ENCODE results near the gene RFTN1.

Gene RFTN1

DNA sequence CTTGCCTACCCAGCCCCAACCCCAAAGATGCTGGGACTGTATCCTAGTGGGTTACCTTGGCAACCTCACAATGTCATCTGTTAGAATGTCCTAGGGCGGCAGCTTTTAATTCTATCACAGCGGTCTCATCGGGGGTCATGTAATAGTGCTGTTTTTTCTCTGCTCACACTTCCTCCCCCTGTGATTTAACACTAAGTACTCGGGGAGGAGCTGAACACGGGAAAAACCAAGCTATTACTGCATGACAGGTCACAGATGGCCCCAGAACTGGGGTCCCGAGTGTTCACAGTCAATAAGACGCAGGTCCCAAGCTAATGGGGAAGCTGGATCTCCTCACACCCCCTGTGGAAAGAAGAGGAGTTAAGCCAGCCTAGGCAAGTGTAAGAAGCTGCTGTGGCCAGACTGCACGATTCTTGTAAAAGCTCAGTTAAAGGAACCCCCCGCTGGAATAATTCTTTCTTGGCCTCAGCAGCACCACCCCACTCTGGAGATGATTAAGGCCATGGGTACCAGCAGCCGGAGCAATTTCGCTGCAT lies 2.5 kb upstream of the RFTN1 start:
- H3K27ac ChIP-seq, result no peak overlapping the region
- TF ChIP-seq, protein P1, sequence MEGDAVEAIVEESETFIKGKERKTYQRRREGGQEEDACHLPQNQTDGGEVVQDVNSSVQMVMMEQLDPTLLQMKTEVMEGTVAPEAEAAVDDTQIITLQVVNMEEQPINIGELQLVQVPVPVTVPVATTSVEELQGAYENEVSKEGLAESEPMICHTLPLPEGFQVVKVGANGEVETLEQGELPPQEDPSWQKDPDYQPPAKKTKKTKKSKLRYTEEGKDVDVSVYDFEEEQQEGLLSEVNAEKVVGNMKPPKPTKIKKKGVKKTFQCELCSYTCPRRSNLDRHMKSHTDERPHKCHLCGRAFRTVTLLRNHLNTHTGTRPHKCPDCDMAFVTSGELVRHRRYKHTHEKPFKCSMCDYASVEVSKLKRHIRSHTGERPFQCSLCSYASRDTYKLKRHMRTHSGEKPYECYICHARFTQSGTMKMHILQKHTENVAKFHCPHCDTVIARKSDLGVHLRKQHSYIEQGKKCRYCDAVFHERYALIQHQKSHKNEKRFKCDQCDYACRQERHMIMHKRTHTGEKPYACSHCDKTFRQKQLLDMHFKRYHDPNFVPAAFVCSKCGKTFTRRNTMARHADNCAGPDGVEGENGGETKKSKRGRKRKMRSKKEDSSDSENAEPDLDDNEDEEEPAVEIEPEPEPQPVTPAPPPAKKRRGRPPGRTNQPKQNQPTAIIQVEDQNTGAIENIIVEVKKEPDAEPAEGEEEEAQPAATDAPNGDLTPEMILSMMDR (conservative IDR thresholded peaks at IDR 0.05), result no peak

DNA sequence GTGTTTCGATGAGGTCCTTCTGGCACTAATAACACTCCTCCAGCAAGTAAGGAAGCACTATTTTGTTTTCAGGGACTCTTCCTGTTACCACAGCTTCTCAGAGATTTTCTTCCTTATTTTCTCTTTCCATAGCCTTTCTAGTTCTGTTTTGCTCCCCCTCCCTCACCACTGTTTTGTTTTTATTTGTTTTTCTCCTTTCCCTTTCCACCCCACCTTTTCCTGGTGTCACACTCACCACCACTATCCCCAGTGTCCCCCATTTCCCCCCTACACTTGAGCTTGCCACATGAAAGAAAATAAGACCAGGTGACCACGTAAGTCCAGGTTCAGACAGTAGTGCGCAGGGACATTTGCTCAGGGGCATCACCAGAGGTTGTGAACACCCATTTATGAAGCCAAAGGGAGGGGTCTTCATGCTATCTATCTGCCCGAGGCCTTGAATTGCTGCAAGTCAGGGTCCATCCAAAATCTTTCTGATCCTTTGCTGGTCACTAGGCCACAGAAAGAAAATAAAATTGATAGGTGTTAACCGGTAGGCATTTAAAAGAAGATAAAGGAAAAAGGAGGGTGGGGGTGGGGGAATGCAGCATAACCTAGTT lies 1.4 kb upstream of the RFTN1 start:
- TF ChIP-seq, protein P1 (conservative IDR thresholded peaks at IDR 0.05), result no peak
- no peak overlapping the region for H3K27ac ChIP-seq

DNA sequence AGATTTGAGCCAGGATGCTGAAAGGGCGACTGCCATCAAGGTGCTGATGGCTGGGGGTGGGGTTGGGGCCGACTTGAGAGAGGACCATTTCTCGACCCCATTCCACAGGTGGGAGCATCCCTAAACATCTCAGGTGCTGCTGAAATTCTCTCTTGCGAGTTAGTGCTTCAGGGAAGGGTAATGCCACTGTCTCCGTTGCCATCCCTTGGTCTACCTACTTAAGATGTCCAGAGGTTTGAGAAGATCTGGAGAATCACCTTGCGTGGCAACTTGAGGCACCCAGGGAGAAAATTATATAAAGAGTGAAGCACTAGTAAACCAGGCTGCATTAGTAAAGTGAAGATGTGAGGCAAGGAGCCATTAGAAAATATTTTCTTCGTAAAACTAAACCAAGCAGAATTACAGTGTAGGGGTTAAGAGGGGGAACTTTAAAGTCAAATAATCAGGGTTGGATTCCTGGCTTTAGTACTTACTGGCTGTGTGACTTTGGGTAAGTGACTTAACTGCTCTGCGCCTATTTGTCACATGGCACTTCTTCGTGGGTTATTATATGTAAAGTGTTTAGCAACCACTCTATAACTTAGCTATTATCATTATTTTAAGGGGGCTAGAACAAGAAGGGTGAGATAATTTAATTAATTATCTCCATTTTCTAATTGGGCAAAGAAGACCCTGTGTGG lies 662 bp upstream of the RFTN1 start:
- no peak overlapping the region for H3K27ac ChIP-seq
- TF ChIP-seq, protein P1 (conservative IDR thresholded peaks at IDR 0.05), result no peak

DNA sequence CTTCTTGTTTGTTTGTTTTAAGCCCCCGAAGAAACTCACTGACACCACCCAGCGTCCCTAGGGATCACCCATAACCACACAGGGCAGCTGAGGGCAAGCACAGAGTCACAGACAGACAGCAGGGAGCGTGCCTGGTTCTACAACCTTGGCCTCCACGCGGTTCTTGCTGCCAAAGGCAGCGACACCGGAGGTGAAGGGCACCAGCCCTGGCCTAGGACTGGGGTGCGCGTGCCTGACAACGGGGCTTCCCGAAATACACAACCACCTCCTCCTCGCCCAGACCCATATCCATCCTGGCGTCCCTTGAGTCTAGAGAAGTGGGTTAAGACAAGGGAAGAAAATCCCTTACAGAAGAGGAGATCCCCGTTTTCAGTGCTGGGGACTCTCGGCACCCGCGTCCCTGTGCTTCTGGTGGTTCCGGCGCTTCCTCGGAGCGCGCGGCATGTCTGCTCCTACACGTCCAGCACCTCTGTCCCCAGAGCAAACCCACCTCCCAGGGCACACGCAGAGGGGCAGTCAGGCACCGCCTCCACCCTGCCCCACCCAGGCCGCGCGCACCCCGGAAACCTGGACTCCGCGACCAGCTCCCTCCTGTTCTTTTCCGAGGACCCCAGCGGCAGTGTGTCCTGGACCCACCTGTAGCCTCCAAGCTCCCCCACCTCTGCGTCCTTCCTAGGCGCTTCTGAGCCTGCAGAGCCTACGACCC lies 911 bp downstream of the RFTN1 start:
- no peak overlapping the region for H3K27ac ChIP-seq
- TF ChIP-seq, protein P1 (conservative IDR thresholded peaks at IDR 0.05), result no peak

DNA sequence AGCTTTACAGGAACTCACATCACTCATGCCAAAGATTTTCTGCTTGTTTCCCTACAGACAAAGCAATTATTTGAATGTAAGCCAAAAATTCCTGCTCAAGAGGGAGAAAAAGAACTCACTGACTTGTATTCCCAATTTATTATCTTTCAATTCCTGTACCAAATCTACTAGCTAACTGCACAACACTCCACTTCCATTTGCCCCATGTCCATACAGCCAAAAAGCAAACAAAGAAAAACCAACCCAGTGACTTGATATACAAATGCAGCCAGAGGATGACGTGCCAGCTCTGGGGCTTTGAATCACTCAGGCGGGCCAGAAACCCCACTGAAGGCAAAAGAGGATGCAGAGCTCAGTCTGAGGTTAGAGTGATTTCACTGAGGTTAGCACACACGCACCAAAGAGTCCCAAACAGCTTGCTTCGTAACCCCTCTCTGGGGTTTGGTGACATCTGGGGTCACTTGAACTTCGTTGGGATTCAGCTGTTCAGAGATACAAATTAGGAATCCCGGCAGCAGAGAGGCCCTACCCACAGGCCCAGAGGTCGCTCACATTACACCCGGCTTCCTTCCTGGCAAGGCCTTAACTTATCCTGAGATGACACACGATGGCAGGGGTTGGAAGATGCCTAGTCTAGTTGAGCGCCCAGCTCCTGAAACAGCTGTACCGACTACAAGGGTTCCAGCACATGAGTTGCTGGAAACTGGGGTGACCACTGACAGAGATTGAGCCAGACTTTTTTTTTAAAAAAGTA lies 1.6 kb downstream of the RFTN1 start:
- H3K27ac ChIP-seq, result no peak overlapping the region
- TF ChIP-seq, protein P1 (conservative IDR thresholded peaks at IDR 0.05), result no peak

DNA sequence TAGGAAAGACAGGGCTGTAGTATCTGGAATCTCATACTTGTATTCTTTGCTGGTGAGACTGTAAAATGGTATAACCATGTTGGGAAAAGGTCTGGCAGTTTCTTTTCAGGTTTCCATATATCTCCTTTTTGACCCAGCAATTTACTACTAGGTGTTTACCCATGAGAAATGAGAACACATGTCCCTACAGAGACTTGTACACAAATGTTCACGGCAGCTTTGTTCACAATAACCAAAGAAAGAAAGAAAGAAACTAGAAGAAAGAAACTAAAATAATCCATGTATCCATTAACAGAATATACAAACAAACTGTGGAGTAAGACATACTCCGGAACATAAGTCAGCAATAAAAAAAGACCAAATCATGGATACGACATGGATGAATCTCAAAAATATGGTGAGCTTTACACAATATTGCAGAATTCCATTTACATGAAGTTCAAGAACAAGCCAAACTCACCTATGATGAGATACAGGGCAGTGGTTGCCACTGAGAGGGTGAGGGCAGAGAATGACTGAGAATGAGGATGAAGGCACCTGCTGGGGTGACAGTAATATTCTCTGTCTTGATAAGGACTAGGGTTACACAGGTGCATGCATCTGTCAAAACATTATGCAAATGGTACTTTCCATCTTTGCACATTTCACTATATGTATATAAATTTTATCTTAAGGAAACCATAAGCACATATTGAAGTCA lies 2.7 kb downstream of the RFTN1 start:
- no peak overlapping the region for H3K27ac ChIP-seq
- TF ChIP-seq, protein P1 (conservative IDR thresholded peaks at IDR 0.05), result no peak

Data from VCaP (cell line).